ENCODE data around the gene SIRT6.

DNA sequence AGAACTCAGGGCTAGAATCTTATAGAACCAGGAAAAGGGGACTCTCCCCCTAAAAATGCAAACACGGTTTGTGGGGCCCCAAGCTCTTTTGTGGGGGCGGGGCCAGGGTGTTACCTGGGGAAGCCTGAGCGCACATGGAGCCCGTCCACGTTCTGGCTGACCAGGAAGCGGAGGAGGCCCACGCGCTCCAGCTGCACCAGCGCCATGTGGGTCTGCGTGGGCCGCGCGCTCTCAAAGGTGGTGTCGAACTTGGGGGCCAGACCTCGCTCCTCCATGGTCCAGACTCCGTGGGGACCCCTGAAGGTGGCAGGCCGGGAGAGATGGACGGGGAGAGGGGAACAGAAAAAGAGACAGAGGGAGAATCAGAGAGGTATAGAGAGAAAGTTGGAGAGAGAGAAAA is 3.4 kb downstream of the SIRT6 start:
- TF ChIP-seq POLR2AphosphoS5 (IDR thresholded peaks at IDR 0.05) = peak in 1 of 3 donors; percentile 13
- no peak for TF ChIP-seq CTCF (IDR thresholded peaks at IDR 0.05 in 8 of 11, conservative IDR thresholded peaks at IDR 0.05 in 3 of 11)
- no peak for TF ChIP-seq POLR2A (IDR thresholded peaks at IDR 0.05)

All from spleen (tissue), 7 donors.